Small intestine (tissue), 7 donors: ENCODE data around the gene RXFP4. TPM values are rescaled to one million over a fixed set of nuclear protein-coding genes. Genes with fewer than 3 reads are reported as not detected.
A peak's percentile ranks its signal among the peaks of the same experiment; 100 is the strongest.

Experiments used
- DNase-seq, 2 donors: peaks; one replicate each; pipeline versions ENCODE4 v3.0.0 to v3.0.0-alpha.2; 2013
- FAIRE-seq: peaks from 2 replicates; lab custom pipeline; 2012; peaks lifted over from hg19 to GRCh38; lab: Jason Lieb, UNC
- H3K27ac ChIP-seq, 3 donors: one replicate each; pipeline ENCODE4 v1.5.1; 2013; ENCODE audit warnings: low read length in 2 of 3, mild to moderate bottlenecking in 2 of 3, control low read depth in 1 of 3, inconsistent platforms in 1 of 3, low read depth in 1 of 3, moderate library complexity in 1 of 3
- H3K27me3 ChIP-seq, 3 donors: one replicate each; pipeline ENCODE4 v1.6.1; 2013; ENCODE audit warnings: low read length in 3 of 3, inconsistent platforms in 1 of 3; ENCODE audit not compliant: control insufficient read depth in 3 of 3, insufficient read depth in 3 of 3
- H3K36me3 ChIP-seq, 3 donors: one replicate each; pipeline ENCODE4 v1.6.1; 2013; ENCODE audit warnings: low read length in 3 of 3, inconsistent platforms in 1 of 3, low read depth in 1 of 3, mild to moderate bottlenecking in 1 of 3, moderate library complexity in 1 of 3; ENCODE audit not compliant: control insufficient read depth in 3 of 3, insufficient read depth in 2 of 3
- H3K4me1 ChIP-seq, 3 donors: one replicate each; pipeline ENCODE4 v1.6.1; 2013; ENCODE audit warnings: low read length in 2 of 3, inconsistent platforms in 1 of 3, low read depth in 1 of 3, mild to moderate bottlenecking in 1 of 3, moderate library complexity in 1 of 3; ENCODE audit not compliant: control insufficient read depth in 3 of 3, insufficient read depth in 2 of 3
- H3K4me3 ChIP-seq, 3 donors: one replicate each; pipeline ENCODE4 v1.5.1; 2013; ENCODE audit warnings: low read length in 3 of 3, control low read depth in 1 of 3, inconsistent platforms in 1 of 3, low read depth in 1 of 3, mild to moderate bottlenecking in 1 of 3, moderate library complexity in 1 of 3
- H3K9me3 ChIP-seq, 2 donors: one replicate each; pipeline ENCODE4 v1.6.1; 2013; ENCODE audit warnings: low read depth in 1 of 2, low read length in 1 of 2; ENCODE audit not compliant: control insufficient read depth in 2 of 2, insufficient read depth in 1 of 2
- WGBS, 3 donors: extraction: QIAGEN DNeasy Blood & Tissue Kit; methylation state at CpG; one replicate each; pipeline ENCODE4 v1.1.7; 2013; 5-methylcytosine and 5-hydroxymethylcytosine counted together
- polyA plus RNA-seq, 4 donors: library from polyadenylated mRNA; stranded (reverse) in 3 of 4; unstranded in 1 of 4; fragments of 200-250 nt in 3 of 4; fragments of 120-200 nt in 1 of 4; gene quantifications; one replicate each; pipeline versions ENCODE4 v1.2.1 to v1.2.3, GENCODE V29; 2013
- donor health status: healthy with polysubstance abuse.
- donor health status: control.
- donor health status: control.
- donor health status: Bipolar disorder and iron deficiency.
- donor health status: healthy.

RXFP4 gene
- polyA plus RNA-seq, 4 donors: 0.82 to 1.5 (median 1.3) TPM; not detected in 1

GRCh38 chr1:155932487-155932886, 9.0 kb upstream of the RXFP4 start:
- WGBS, 3 donors: 39 to 74% (median 52%) methylated on average over 5 of the region's 5 CpGs
- FAIRE-seq (no peak), DNase-seq (no peak)
- Histone ChIP-seq H3K4me3 (peak overlapping the region in 1 of 3 donors; percentile 67), H3K36me3 (peaks cover 5 to 39% (median 5%) of the 10 kb centered on the region in 3 donors), H3K9me3 (no peaks in the 10 kb centered on the region), H3K27me3 (no peaks in the 10 kb centered on the region), H3K4me1 (peaks cover 3 to 14% (median 13%) of the 10 kb centered on the region in 3 donors), H3K27ac (no peak overlapping the region)

GRCh38 chr1:155933591-155934096, 7.8 kb upstream of the RXFP4 start:
- Histone ChIP-seq H3K27ac (peak overlapping the region; percentile 82 to 94 (median 87)), H3K36me3 (peaks cover 5 to 31% (median 5%) of the 10 kb centered on the region in 3 donors), H3K4me1 (peaks cover 3 to 14% (median 13%) of the 10 kb centered on the region in 3 donors), H3K9me3 (no peaks in the 10 kb centered on the region), H3K27me3 (no peaks in the 10 kb centered on the region), H3K4me3 (peak overlapping the region; percentile 64 to 75 (median 67))
- peak; percentile 31 to 50 for DNase-seq
- no peak for FAIRE-seq
- WGBS, 3 donors: 0 to 3% (median 2%) methylated on average over 10 of the region's 10 CpGs

GRCh38 chr1:155934097-155934935, 7.1 kb upstream of the RXFP4 start, which contains the start of gene KHDC4:
KHDC4 (minus strand) TSS chr1:155934413; CDS start chr1:155934373, 40 bp downstream.
- Histone ChIP-seq H3K36me3 (peaks cover 5 to 29% (median 5%) of the 10 kb centered on the region in 3 donors), H3K9me3 (no peaks in the 10 kb centered on the region), H3K4me3 (peak within 1 kb of the TSS; percentile 64 to 75 (median 67)), H3K27me3 (no peaks in the 10 kb centered on the region), H3K27ac (peak within 1 kb of the TSS; percentile 82 to 94 (median 90)), H3K4me1 (peaks cover 3 to 14% (median 13%) of the 10 kb centered on the region in 3 donors)
- 0 to 1% (median 1%) methylated on average over 50 of the region's 50 CpGs for WGBS, 3 donors
- peak; percentile 98 to 100 for DNase-seq
- no peak for FAIRE-seq

- Histone ChIP-seq H3K9me3 (no peaks in the 10 kb centered on the region), H3K36me3 (peaks cover 5 to 22% (median 5%) of the 10 kb centered on the region in 3 donors), H3K4me1 (peaks cover 3 to 16% (median 15%) of the 10 kb centered on the region in 3 donors), H3K27me3 (no peaks in the 10 kb centered on the region), H3K27ac (peak overlapping the region; percentile 74 to 90 (median 89)), H3K4me3 (peak overlapping the region in 2 of 3 donors; percentile 67 to 75)
- DNase-seq (peak in 1 of 2 donors; percentile 47), FAIRE-seq (no peak)
- WGBS, 3 donors: 53 to 77% (median 73%) methylated on average over 24 of the region's 24 CpGs
These were observed 6.4 kb upstream of the RXFP4 start for GRCh38 chr1:155934936-155935590.

DNA sequence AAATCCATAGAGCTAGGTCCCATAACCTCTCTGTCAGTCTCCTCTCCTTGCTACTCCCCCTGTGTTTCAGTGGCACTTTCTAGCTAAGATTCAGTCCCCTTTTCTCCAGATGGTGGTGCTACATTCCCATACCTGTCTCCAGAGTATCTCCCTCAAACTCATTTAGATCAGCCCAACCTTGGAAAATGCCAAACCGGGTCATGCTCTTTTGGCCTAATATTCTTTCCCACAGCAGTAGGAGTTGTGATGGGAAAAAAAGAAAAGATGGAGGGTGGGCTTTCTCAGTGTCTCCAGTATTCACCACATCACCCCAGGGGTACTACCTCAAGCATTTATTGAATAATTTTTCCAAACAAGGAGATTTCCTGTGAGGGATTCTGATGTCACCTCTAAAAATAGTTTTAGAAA, 3.2 kb upstream of the RXFP4 start:
- FAIRE-seq: no peak
- peak; percentile 70 to 75 for DNase-seq
- H3K4me3 ChIP-seq: no peak overlapping the region
- peak overlapping the region in 2 of 3 donors; percentile 6 to 33 for H3K27ac ChIP-seq
- peaks cover 0 to 32% (median 4%) of the 10 kb centered on the region in 3 donors for H3K4me1 ChIP-seq
- H3K9me3 ChIP-seq: no peaks in the 10 kb centered on the region
- no peaks in the 10 kb centered on the region for H3K27me3 ChIP-seq
- WGBS, 3 donors: 0% methylated on average over 1 of the region's 1 CpG
- peaks cover 0 to 6% (median 0%) of the 10 kb centered on the region in 3 donors for H3K36me3 ChIP-seq

DNA sequence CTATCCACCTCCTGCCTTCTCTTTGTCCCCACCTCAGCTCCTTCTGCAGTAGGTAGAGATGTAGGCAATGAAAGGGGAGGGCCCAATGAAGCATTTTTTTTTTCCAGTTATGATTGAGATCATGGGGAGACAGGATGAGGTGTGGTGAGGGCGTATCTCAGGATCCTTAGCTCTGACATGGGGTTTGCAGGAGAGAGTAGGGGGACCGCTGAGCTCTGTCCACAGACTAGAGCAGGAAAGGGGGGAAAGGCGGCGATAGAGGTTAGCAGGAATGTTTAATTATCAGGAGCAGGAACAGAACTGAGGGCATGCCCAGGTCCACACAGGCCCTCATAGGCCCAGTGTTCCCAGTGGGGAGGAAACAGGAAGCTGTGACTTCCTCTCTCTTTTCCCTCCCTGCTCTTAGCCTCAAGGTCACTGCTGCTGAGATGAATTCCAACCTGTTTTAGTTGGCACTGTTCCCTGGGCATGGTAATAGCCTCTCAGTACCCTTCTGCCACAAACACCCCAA, 901 bp upstream of the RXFP4 start:
- Histone ChIP-seq H3K4me3 (no peak overlapping the region), H3K36me3 (peaks cover 0 to 6% (median 0%) of the 10 kb centered on the region in 3 donors), H3K27me3 (no peaks in the 10 kb centered on the region), H3K9me3 (no peaks in the 10 kb centered on the region), H3K4me1 (peaks cover 0 to 50% (median 9%) of the 10 kb centered on the region in 3 donors), H3K27ac (peak overlapping the region; percentile 86 to 95 (median 95))
- 24 to 41% (median 31%) methylated on average over 4 of the region's 4 CpGs for WGBS, 3 donors
- DNase-seq (peak; percentile 73 to 90), FAIRE-seq (no peak)

DNA sequence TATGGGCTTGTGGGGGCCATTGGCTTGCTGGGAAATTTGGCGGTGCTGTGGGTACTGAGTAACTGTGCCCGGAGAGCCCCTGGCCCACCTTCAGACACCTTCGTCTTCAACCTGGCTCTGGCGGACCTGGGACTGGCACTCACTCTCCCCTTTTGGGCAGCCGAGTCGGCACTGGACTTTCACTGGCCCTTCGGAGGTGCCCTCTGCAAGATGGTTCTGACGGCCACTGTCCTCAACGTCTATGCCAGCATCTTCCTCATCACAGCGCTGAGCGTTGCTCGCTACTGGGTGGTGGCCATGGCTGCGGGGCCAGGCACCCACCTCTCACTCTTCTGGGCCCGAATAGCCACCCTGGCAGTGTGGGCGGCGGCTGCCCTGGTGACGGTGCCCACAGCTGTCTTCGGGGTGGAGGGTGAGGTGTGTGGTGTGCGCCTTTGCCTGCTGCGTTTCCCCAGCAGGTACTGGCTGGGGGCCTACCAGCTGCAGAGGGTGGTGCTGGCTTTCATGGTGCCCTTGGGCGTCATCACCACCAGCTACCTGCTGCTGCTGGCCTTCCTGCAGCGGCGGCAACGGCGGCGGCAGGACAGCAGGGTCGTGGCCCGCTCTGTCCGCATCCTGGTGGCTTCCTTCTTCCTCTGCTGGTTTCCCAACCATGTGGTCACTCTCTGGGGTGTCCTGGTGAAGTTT, 550 bp downstream of the RXFP4 start:
- Histone ChIP-seq H3K4me1 (peaks cover 0 to 54% (median 9%) of the 10 kb centered on the region in 3 donors), H3K9me3 (no peaks in the 10 kb centered on the region), H3K27ac (peak overlapping the region; percentile 86 to 95 (median 95)), H3K4me3 (peak overlapping the region in 1 of 3 donors; percentile 60), H3K36me3 (peaks cover 0 to 18% (median 4%) of the 10 kb centered on the region in 3 donors), H3K27me3 (no peaks in the 10 kb centered on the region)
- FAIRE-seq: no peak
- no peak for DNase-seq
- WGBS, 3 donors: 42 to 67% (median 53%) methylated on average over 29 of the region's 29 CpGs
